ENCODE data around the gene AOC3. TPM values are rescaled to one million over a fixed set of nuclear protein-coding genes. Genes with fewer than 3 reads are reported as not detected.
"Not testable (repeated sequence)": the region's sequence is repeated elsewhere in the genome, so short reads cannot be mapped to it uniquely, and the experiment has no call there.

Gene AOC3
- total and polyA plus RNA-seq, 5 experiments from 2014 or later: 0.13 to 1.6 (median 1.6) TPM; not detected in 2

GRCh38 chr17:42856093-42856492 lies 5.1 kb downstream of the AOC3 start:
- ATAC-seq, POLR2A ChIA-PET, H3K9me3 Mint-ChIP-seq, H3K27me3 Mint-ChIP-seq, H3K4me1 Mint-ChIP-seq, H3K27ac Mint-ChIP-seq, H3K4me3 Mint-ChIP-seq, H3K36me3 Mint-ChIP-seq: not testable (repeated sequence)
- peak in 1 of 10 donors; percentile 18 for DNase-seq

- H3K36me3 Mint-ChIP-seq, ATAC-seq, H3K27me3 Mint-ChIP-seq, H3K4me1 Mint-ChIP-seq, POLR2A ChIA-PET, H3K27ac Mint-ChIP-seq, H3K9me3 Mint-ChIP-seq, H3K4me3 Mint-ChIP-seq: not testable (repeated sequence)
- peak in 1 of 10 donors; percentile 18 for DNase-seq
Observed at GRCh38 chr17:42856516-42856915, 5.5 kb downstream of the AOC3 start.

- DNase-seq: peak in 1 of 10 donors; percentile 52
- no peak for ATAC-seq
- POLR2A ChIA-PET: no interaction called here
- H3K36me3 Mint-ChIP-seq: no peaks in the 10 kb centered on the region
- no peak overlapping the region for H3K27ac Mint-ChIP-seq
- H3K4me3 Mint-ChIP-seq: no peak overlapping the region
- no peaks in the 10 kb centered on the region for H3K9me3 Mint-ChIP-seq
- peaks cover 0 to 4% (median 2%) of the 10 kb centered on the region in 5 donors for H3K27me3 Mint-ChIP-seq
- H3K4me1 Mint-ChIP-seq: no peaks in the 10 kb centered on the region
Observed at GRCh38 chr17:42857389-42857788, 6.4 kb downstream of the AOC3 start.

- POLR2A ChIA-PET: no interaction called here
- Mint-ChIP-seq H3K27me3 (peaks cover 5 to 15% (median 14%) of the 10 kb centered on the region in 5 donors), H3K4me1 (no peaks in the 10 kb centered on the region), H3K36me3 (peaks cover 0 to 2% (median 0%) of the 10 kb centered on the region in 3 donors), H3K4me3 (no peak overlapping the region), H3K27ac (peak overlapping the region in 1 of 10 donors; percentile 69), H3K9me3 (peaks cover 0 to 3% (median 0%) of the 10 kb centered on the region in 9 donors)
- ATAC-seq: no peak
- no peak for DNase-seq
Observed at GRCh38 chr17:42865638-42866094, 14.7 kb downstream of the AOC3 start.

GRCh38 chr17:42866216-42866615 lies 15.2 kb downstream of the AOC3 start:
- H3K36me3 Mint-ChIP-seq: peaks cover 0 to 2% (median 0%) of the 10 kb centered on the region in 3 donors
- H3K4me1 Mint-ChIP-seq: no peaks in the 10 kb centered on the region
- no peak for DNase-seq
- peaks cover 0 to 5% (median 0%) of the 10 kb centered on the region in 9 donors for H3K9me3 Mint-ChIP-seq
- H3K27me3 Mint-ChIP-seq: peaks cover 5 to 15% (median 15%) of the 10 kb centered on the region in 5 donors
- no peak overlapping the region for H3K27ac Mint-ChIP-seq
- POLR2A ChIA-PET: no interaction called here
- H3K4me3 Mint-ChIP-seq: no peak overlapping the region
- no peak for ATAC-seq

- ATAC-seq: no peak
- peaks cover 0 to 4% (median 2%) of the 10 kb centered on the region in 3 donors for H3K36me3 Mint-ChIP-seq
- H3K4me3 Mint-ChIP-seq: no peak overlapping the region
- POLR2A ChIA-PET: no interaction called here
- peaks cover 9 to 22% (median 15%) of the 10 kb centered on the region in 5 donors for H3K27me3 Mint-ChIP-seq
- H3K27ac Mint-ChIP-seq: peak overlapping the region in 1 of 10 donors; percentile 43
- H3K9me3 Mint-ChIP-seq: peaks cover 0 to 5% (median 0%) of the 10 kb centered on the region in 9 donors
- DNase-seq: no peak
- no peaks in the 10 kb centered on the region for H3K4me1 Mint-ChIP-seq
Observed at GRCh38 chr17:42866631-42867575, 15.9 kb downstream of the AOC3 start.

- H3K4me3 Mint-ChIP-seq, DNase-seq, H3K9me3 Mint-ChIP-seq, POLR2A ChIA-PET, H3K4me1 Mint-ChIP-seq, H3K36me3 Mint-ChIP-seq, ATAC-seq, H3K27ac Mint-ChIP-seq: not testable (repeated sequence)
- peaks cover 13 to 23% (median 15%) of the 10 kb centered on the region in 5 donors for H3K27me3 Mint-ChIP-seq
Observed at GRCh38 chr17:42867694-42868261, 16.8 kb downstream of the AOC3 start.

GRCh38 chr17:42868338-42868737 lies 17.3 kb downstream of the AOC3 start:
- Mint-ChIP-seq H3K9me3 (peaks cover 0 to 5% (median 0%) of the 10 kb centered on the region in 9 donors), H3K27me3 (peaks cover 13 to 24% (median 19%) of the 10 kb centered on the region in 5 donors), H3K4me1 (no peaks in the 10 kb centered on the region), H3K27ac (no peak overlapping the region), H3K4me3 (no peak overlapping the region), H3K36me3 (peaks cover 0 to 4% (median 2%) of the 10 kb centered on the region in 3 donors)
- POLR2A ChIA-PET: no interaction called here
- DNase-seq (no peak), ATAC-seq (no peak)

GRCh38 chr17:42871647-42872046 lies 20.6 kb downstream of the AOC3 start:
- Mint-ChIP-seq H3K4me1 (no peaks in the 10 kb centered on the region), H3K9me3 (peaks cover 0 to 5% (median 0%) of the 10 kb centered on the region in 9 donors), H3K36me3 (peaks cover 0 to 4% (median 2%) of the 10 kb centered on the region in 3 donors), H3K27ac (no peak overlapping the region), H3K4me3 (no peak overlapping the region), H3K27me3 (peaks cover 6 to 17% (median 14%) of the 10 kb centered on the region in 5 donors)
- POLR2A ChIA-PET: no interaction called here
- DNase-seq (no peak), ATAC-seq (no peak)

GRCh38 chr17:42872251-42872965 lies 21.4 kb downstream of the AOC3 start:
- POLR2A ChIA-PET: no interaction called here
- Mint-ChIP-seq H3K36me3 (peaks cover 0 to 4% (median 2%) of the 10 kb centered on the region in 3 donors), H3K9me3 (peaks cover 0 to 5% (median 0%) of the 10 kb centered on the region in 9 donors), H3K27me3 (peaks cover 6 to 19% (median 15%) of the 10 kb centered on the region in 5 donors), H3K4me1 (no peaks in the 10 kb centered on the region), H3K27ac (no peak overlapping the region), H3K4me3 (no peak overlapping the region)
- DNase-seq: no peak
- ATAC-seq: no peak

GRCh38 chr17:42873315-42873714 lies 22.3 kb downstream of the AOC3 start:
- H3K36me3 Mint-ChIP-seq: peaks cover 0 to 4% (median 2%) of the 10 kb centered on the region in 3 donors
- no peak overlapping the region for H3K4me3 Mint-ChIP-seq
- no peaks in the 10 kb centered on the region for H3K4me1 Mint-ChIP-seq
- peaks cover 6 to 25% (median 19%) of the 10 kb centered on the region in 5 donors for H3K27me3 Mint-ChIP-seq
- no peak overlapping the region for H3K27ac Mint-ChIP-seq
- H3K9me3 Mint-ChIP-seq: peaks cover 0 to 5% (median 0%) of the 10 kb centered on the region in 9 donors
- DNase-seq (no peak), ATAC-seq (no peak)
- POLR2A ChIA-PET: no interaction called here

- POLR2A ChIA-PET, DNase-seq, H3K9me3 Mint-ChIP-seq, ATAC-seq, H3K27ac Mint-ChIP-seq, H3K4me3 Mint-ChIP-seq, H3K4me1 Mint-ChIP-seq, H3K36me3 Mint-ChIP-seq: not testable (repeated sequence)
- H3K27me3 Mint-ChIP-seq: peaks cover 9 to 28% (median 18%) of the 10 kb centered on the region in 5 donors
Observed at GRCh38 chr17:42873932-42874695, 23.1 kb downstream of the AOC3 start.
